ENCODE results near the gene MDGA2.

The MDGA2 gene

DNA sequence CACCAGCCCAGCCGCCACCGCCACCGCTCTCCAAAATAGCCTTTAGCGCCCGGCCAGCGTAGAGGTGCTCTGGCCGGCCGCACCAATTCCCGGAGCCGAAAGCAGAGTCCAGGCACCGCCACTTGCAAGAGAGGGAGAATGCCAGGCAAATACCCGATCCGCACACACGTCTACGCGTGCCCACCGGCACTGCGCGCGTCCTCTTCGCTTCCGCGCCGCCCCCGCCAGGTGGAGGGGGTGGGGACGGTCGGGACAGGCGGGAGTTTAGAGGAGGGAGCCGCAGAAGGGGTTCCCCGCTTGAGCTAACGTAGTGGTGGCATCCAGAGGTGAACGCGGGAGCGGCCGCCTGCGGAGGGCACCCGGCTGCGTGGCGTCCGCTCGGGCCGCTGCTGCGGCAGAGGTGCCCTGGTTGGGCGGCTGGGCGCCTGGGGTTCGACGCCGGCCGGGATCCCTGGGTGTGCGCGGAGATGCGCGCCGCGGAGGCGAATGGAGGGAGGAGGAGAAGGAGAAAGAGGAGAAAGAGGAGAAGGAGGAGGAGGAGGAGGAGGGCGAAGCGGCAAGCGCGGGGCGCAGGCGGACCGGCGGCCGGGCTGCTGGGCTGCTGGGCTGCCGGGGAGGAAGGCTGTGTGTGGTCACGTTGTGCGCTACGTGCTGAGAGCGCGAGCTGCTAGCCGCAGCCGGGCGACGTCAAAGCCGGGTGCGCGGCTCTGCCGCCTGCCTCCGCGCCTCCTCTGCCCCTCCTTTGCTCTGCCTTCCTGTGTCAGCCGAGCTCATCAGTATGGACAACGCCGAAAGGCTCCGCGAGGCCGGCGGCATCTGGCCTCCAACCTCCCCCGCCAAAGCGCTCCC is at the start of gene MDGA2:
MDGA2 (minus strand) TSS at position 140 of the 849 bp plus-strand sequence.
- Histone ChIP-seq H3K4me2 (peak within 1 kb of the TSS; percentile 17; the same call in 1 of the 2 replicates), H3K79me2 (ENCODE audit: insufficient read depth, low read depth) (no peaks in the 10 kb centered on the region), H3K36me3 (ENCODE audit: insufficient read depth) (no peaks in the 10 kb centered on the region), H3K4me3 (IDR thresholded peaks at IDR 0.05; ENCODE audit: insufficient read depth, low read depth, low read length) (no peak within 1 kb of the TSS), H3K27me3 (ENCODE audit: insufficient read depth, low read depth) (no peaks in the 10 kb centered on the region), H3K9ac (peak within 1 kb of the TSS; percentile 51; the same call in 1 of the 2 replicates), H3K27ac (no peak within 1 kb of the TSS), H3K4me1 (ENCODE audit: low read depth, poor library complexity, severe bottlenecking) (no peaks in the 10 kb centered on the region), H2AFZ (ENCODE audit: low read depth) (peak within 1 kb of the TSS; percentile 57), H4K20me1 (ENCODE audit: insufficient read depth) (no peaks in the 10 kb centered on the region)
- TF ChIP-seq, protein P1, sequence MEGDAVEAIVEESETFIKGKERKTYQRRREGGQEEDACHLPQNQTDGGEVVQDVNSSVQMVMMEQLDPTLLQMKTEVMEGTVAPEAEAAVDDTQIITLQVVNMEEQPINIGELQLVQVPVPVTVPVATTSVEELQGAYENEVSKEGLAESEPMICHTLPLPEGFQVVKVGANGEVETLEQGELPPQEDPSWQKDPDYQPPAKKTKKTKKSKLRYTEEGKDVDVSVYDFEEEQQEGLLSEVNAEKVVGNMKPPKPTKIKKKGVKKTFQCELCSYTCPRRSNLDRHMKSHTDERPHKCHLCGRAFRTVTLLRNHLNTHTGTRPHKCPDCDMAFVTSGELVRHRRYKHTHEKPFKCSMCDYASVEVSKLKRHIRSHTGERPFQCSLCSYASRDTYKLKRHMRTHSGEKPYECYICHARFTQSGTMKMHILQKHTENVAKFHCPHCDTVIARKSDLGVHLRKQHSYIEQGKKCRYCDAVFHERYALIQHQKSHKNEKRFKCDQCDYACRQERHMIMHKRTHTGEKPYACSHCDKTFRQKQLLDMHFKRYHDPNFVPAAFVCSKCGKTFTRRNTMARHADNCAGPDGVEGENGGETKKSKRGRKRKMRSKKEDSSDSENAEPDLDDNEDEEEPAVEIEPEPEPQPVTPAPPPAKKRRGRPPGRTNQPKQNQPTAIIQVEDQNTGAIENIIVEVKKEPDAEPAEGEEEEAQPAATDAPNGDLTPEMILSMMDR (conservative IDR thresholded peaks at IDR 0.05; ENCODE audit: low read depth, low read length): no peak

DNA sequence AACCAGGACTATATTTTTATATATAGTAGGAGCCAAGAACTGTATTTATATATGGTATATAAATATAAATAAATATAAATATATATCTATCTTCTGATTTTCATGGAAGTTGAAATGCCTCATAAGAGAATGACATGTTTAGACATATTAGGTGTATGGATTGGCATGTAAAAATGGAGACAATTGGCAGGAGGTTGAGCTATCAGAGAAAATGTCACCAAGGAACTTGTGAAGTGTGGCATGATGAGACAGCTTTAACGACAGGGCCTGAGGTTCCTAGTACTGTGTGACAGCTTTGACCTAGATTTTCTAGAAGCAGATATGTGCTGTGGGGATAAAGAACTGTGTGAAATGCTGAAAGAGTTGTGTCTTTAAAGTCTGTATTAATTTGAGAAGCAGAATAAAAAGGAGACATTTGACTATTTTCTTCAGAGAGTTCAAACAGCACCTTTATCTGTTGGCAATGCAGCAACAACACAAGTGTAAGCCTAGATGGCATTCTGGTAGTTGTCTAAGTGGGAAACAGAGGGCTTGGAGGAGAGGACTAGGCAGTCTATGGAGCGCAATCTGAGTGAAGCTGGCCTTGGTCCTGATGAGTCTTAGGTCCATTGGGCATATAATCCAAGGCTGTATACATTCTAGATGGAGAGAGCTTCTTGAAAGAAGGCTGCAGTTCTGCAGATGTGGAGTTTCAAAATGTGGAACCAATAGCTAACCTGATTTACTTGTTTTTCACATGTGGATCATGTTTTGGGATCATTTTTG is 47.7 kb upstream of the MDGA2 start:
- Histone ChIP-seq H3K4me1 (ENCODE audit: low read depth, poor library complexity, severe bottlenecking) (no peaks in the 10 kb centered on the region), H3K36me3 (ENCODE audit: insufficient read depth) (no peaks in the 10 kb centered on the region), H3K79me2 (ENCODE audit: insufficient read depth, low read depth) (no peaks in the 10 kb centered on the region), H3K4me3 (IDR thresholded peaks at IDR 0.05; ENCODE audit: insufficient read depth, low read depth, low read length) (no peak overlapping the region), H4K20me1 (ENCODE audit: insufficient read depth) (no peaks in the 10 kb centered on the region), H3K27ac (no peak overlapping the region), H3K27me3 (ENCODE audit: insufficient read depth, low read depth) (no peaks in the 10 kb centered on the region), H2AFZ (ENCODE audit: low read depth) (no peak overlapping the region), H3K4me2 (no peak overlapping the region), H3K9ac (no peak overlapping the region)
- TF ChIP-seq, protein P1 (conservative IDR thresholded peaks at IDR 0.05; ENCODE audit: low read depth, low read length): no peak

DNA sequence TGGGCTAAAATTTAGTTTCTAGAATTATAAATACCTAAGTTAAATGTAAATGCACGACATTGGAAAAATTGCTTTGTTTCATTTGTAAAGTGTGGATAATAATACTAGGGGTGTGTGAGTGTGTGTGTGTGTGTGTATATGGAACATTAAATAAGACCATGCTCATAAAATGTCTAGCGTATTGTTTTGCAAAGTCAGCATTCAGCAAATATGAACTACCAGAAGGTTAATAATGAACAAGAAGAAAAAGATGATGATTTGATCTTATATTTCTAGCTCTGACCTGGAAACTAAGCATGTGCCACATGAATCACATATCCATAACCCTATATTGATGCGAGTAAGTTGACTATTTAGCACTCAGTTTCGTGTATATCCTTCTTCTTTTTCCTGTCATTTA is 44.9 kb upstream of the MDGA2 start:
- Histone ChIP-seq H3K36me3 (ENCODE audit: insufficient read depth) (no peaks in the 10 kb centered on the region), H3K4me2 (no peak overlapping the region), H2AFZ (ENCODE audit: low read depth) (no peak overlapping the region), H3K4me3 (IDR thresholded peaks at IDR 0.05; ENCODE audit: insufficient read depth, low read depth, low read length) (no peak overlapping the region), H3K27me3 (ENCODE audit: insufficient read depth, low read depth) (no peaks in the 10 kb centered on the region), H3K79me2 (ENCODE audit: insufficient read depth, low read depth) (no peaks in the 10 kb centered on the region), H3K4me1 (ENCODE audit: low read depth, poor library complexity, severe bottlenecking) (no peaks in the 10 kb centered on the region), H3K27ac (no peak overlapping the region), H4K20me1 (ENCODE audit: insufficient read depth) (no peaks in the 10 kb centered on the region), H3K9ac (no peak overlapping the region)
- TF ChIP-seq, protein P1 (conservative IDR thresholded peaks at IDR 0.05; ENCODE audit: low read depth, low read length): no peak

GRCh38 chr14:47715330-47715729 is 39.9 kb upstream of the MDGA2 start:
- no peaks in the 10 kb centered on the region for H3K4me1 ChIP-seq (ENCODE audit: low read depth, poor library complexity, severe bottlenecking)
- H3K36me3 ChIP-seq (ENCODE audit: insufficient read depth): no peaks in the 10 kb centered on the region
- no peak overlapping the region for H3K4me3 ChIP-seq (IDR thresholded peaks at IDR 0.05; ENCODE audit: insufficient read depth, low read depth, low read length)
- H3K79me2 ChIP-seq (ENCODE audit: insufficient read depth, low read depth): no peaks in the 10 kb centered on the region
- TF ChIP-seq, protein P1 (conservative IDR thresholded peaks at IDR 0.05; ENCODE audit: low read depth, low read length): no peak
- no peaks in the 10 kb centered on the region for H3K27me3 ChIP-seq (ENCODE audit: insufficient read depth, low read depth)
- H4K20me1 ChIP-seq (ENCODE audit: insufficient read depth): no peaks in the 10 kb centered on the region
- no peak overlapping the region for H3K9ac ChIP-seq
- no peak overlapping the region for H3K4me2 ChIP-seq
- H3K27ac ChIP-seq: no peak overlapping the region
- H2AFZ ChIP-seq (ENCODE audit: low read depth): no peak overlapping the region

Measured in KMS-11 (cell line).